CD14-positive monocyte (primary cell): ENCODE data around the gene SLC4A11. TPM values are rescaled to one million over a fixed set of nuclear protein-coding genes. Genes with fewer than 3 reads are reported as not detected.

Experiments used
- DNase-seq, 3 donors: peaks; one replicate each; pipeline ENCODE4 v3.0.0-alpha.2; 2011 to 2022
- H2AFZ ChIP-seq: 2 replicates; pipeline ENCODE4 v1.6.0; 2012; ENCODE audit warnings: mild to moderate bottlenecking, low read depth, low read length, inconsistent platforms; ENCODE audit not compliant: insufficient read depth, poor library complexity, severe bottlenecking
- H3K27ac ChIP-seq, 2 donors: 1 replicate in 1 of 2; 2 replicates in 1 of 2; pipeline ENCODE4 v1.5.1; 2012 to 2013; ENCODE audit warnings: low read length in 2 of 2, control low read depth in 1 of 2, inconsistent platforms in 1 of 2, low read depth in 1 of 2, mild to moderate bottlenecking in 1 of 2
- H3K27me3 ChIP-seq, 2 donors: one replicate each; pipeline versions ENCODE4 v1.6.0 to v1.6.1; 2011 to 2013; ENCODE audit warnings: low read length in 2 of 2; ENCODE audit not compliant: control insufficient read depth in 2 of 2, insufficient read depth in 2 of 2
- H3K36me3 ChIP-seq, 2 donors: replicated peaks in 1 of 2; 1 replicate in 1 of 2; 2 replicates in 1 of 2; pipeline versions ENCODE4 v1.5.1 to v1.6.1; 2012 to 2013; ENCODE audit warnings: low read length in 2 of 2, control low read depth in 1 of 2, inconsistent platforms in 1 of 2, mild to moderate bottlenecking in 1 of 2; ENCODE audit not compliant: insufficient read depth in 2 of 2, control insufficient read depth in 1 of 2
- H3K4me1 ChIP-seq, 2 donors: 1 replicate in 1 of 2; 2 replicates in 1 of 2; pipeline versions ENCODE4 v1.5.1 to v1.6.1; 2012 to 2013; ENCODE audit warnings: low read length in 2 of 2, control low read depth in 1 of 2, inconsistent platforms in 1 of 2, mild to moderate bottlenecking in 1 of 2, moderate library complexity in 1 of 2; ENCODE audit not compliant: insufficient read depth in 2 of 2, control insufficient read depth in 1 of 2
- H3K4me2 ChIP-seq: replicated peaks from 2 replicates; pipeline ENCODE3; 2012; ENCODE audit warnings: low read length, moderate library complexity, mild to moderate bottlenecking; ENCODE audit not compliant: poor library complexity, severe bottlenecking; ENCODE audit errors: extremely low read depth
- H3K4me3 ChIP-seq, 3 experiments: fragments of 200-600 bp in 1 of 3; sonication (generic) in 1 of 3; replicated peaks in 1 of 3; 1 replicate in 2 of 3; 2 replicates in 1 of 3; pipeline ENCODE4 v1.5.1; 2011 to 2013; ENCODE audit warnings: low read length in 3 of 3, mild to moderate bottlenecking in 3 of 3, control low read depth in 2 of 3, low read depth in 2 of 3, inconsistent platforms in 1 of 3, moderate library complexity in 1 of 3
- H3K79me2 ChIP-seq: 2 replicates; pipeline ENCODE4 v1.6.0; 2012; ENCODE audit warnings: mild to moderate bottlenecking, control low read depth, inconsistent platforms, low read length, moderate library complexity; ENCODE audit not compliant: insufficient read depth
- H3K9ac ChIP-seq: 2 replicates; pipeline ENCODE4 v1.6.0; 2017; ENCODE audit warnings: low read length, mild to moderate bottlenecking; ENCODE audit not compliant: insufficient read depth, poor library complexity, severe bottlenecking
- H3K9me3 ChIP-seq, 2 donors: replicated peaks in 1 of 2; 1 replicate in 1 of 2; 2 replicates in 1 of 2; pipeline versions ENCODE4 v1.5.1 to v1.6.1; 2012 to 2013; ENCODE audit warnings: low read length in 2 of 2, control low read depth in 1 of 2; ENCODE audit not compliant: control insufficient read depth in 1 of 2, insufficient read depth in 1 of 2
- H4K20me1 ChIP-seq: 2 replicates; pipeline ENCODE4 v1.6.0; 2012; ENCODE audit warnings: mild to moderate bottlenecking, low read length, control low read depth, moderate library complexity; ENCODE audit not compliant: insufficient read depth
- H3K27ac Mint-ChIP-seq, 7 donors: one replicate each; pipeline ENCODE4 v1.8.0; 2020; ENCODE audit warnings: mild to moderate bottlenecking in 7 of 7, mixed read lengths in 7 of 7, moderate library complexity in 6 of 7, inconsistent platforms in 2 of 7
- H3K27me3 Mint-ChIP-seq, 3 donors: one replicate each; pipeline ENCODE4 v1.8.0; 2021 to 2022; ENCODE audit warnings: low read depth in 3 of 3, mild to moderate bottlenecking in 3 of 3, mixed read lengths in 3 of 3, moderate library complexity in 3 of 3, inconsistent platforms in 1 of 3
- H3K36me3 Mint-ChIP-seq, 2 donors: one replicate each; pipeline ENCODE4 v1.8.0; 2020; ENCODE audit warnings: mixed read lengths in 2 of 2, inconsistent platforms in 1 of 2, mild to moderate bottlenecking in 1 of 2
- H3K4me1 Mint-ChIP-seq: one replicate; pipeline ENCODE4 v1.8.0; 2020; ENCODE audit warnings: mild to moderate bottlenecking, mixed read lengths
- H3K4me3 Mint-ChIP-seq, 2 donors: one replicate each; pipeline ENCODE4 v1.8.0; 2020; ENCODE audit warnings: mild to moderate bottlenecking in 2 of 2, mixed read lengths in 2 of 2, moderate library complexity in 1 of 2
- H3K9me3 Mint-ChIP-seq, 7 donors: one replicate each; pipeline ENCODE4 v1.8.0; 2020 to 2022; ENCODE audit warnings: mixed read lengths in 7 of 7, mild to moderate bottlenecking in 6 of 7, moderate library complexity in 6 of 7, inconsistent platforms in 2 of 7
- WGBS: methylation state at CpG from one replicate; pipeline ENCODE4 v1.1.5; 2013; ENCODE audit warnings: missing lambda C conversion rate; ENCODE audit not compliant: insufficient coverage; 5-methylcytosine and 5-hydroxymethylcytosine counted together
- intact Hi-C, 2 donors: fragments of 100-400 bp; cut with micrococcal nuclease; formaldehyde crosslinking; loops; one replicate each; pipeline versions ENCODE4 v1.15.0 to v1.15.1; 2023
- polyA plus RNA-seq, 3 donors: library from polyadenylated mRNA; depleted of rRNA in 1 of 3; unstranded in 2 of 3; stranded (reverse) in 1 of 3; fragments of 300-500 nt in 2 of 3; fragments of >200 nt in 1 of 3; fragmentation: Illumina TruSeq in 2 of 3; gene quantifications; 1 replicate in 2 of 3; 2 replicates in 1 of 3; pipeline ENCODE4 v1.2.3, GENCODE V29; 2012 to 2021
- TF ChIP-seq, protein P1 (sequence below): fragments of 200-600 bp; IDR thresholded peaks from one replicate; pipeline ENCODE4 v1.8.0; 2022; ENCODE audit warnings: antibody characterized with exemption, mild to moderate bottlenecking

Gene SLC4A11
- polyA plus RNA-seq, 3 donors: 0.11 to 0.33 TPM; not detected in 1

- DNase-seq: no peak
- no peaks in the 10 kb centered on the region for H3K9me3 Mint-ChIP-seq
- intact Hi-C loops: no loop called here
- no peak overlapping the region for H3K4me3 ChIP-seq
- H2AFZ ChIP-seq: no peak overlapping the region
- 100% methylated on average over 3 of the region's 6 CpGs for WGBS
- no peaks in the 10 kb centered on the region for H3K27me3 ChIP-seq
- TF ChIP-seq, protein P1, sequence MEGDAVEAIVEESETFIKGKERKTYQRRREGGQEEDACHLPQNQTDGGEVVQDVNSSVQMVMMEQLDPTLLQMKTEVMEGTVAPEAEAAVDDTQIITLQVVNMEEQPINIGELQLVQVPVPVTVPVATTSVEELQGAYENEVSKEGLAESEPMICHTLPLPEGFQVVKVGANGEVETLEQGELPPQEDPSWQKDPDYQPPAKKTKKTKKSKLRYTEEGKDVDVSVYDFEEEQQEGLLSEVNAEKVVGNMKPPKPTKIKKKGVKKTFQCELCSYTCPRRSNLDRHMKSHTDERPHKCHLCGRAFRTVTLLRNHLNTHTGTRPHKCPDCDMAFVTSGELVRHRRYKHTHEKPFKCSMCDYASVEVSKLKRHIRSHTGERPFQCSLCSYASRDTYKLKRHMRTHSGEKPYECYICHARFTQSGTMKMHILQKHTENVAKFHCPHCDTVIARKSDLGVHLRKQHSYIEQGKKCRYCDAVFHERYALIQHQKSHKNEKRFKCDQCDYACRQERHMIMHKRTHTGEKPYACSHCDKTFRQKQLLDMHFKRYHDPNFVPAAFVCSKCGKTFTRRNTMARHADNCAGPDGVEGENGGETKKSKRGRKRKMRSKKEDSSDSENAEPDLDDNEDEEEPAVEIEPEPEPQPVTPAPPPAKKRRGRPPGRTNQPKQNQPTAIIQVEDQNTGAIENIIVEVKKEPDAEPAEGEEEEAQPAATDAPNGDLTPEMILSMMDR: no peak
- H4K20me1 ChIP-seq: no peaks in the 10 kb centered on the region
- no peak overlapping the region for H3K9ac ChIP-seq
- peaks cover 68 to 92% of the 10 kb centered on the region in 2 donors for H3K36me3 ChIP-seq
- no peaks in the 10 kb centered on the region for H3K79me2 ChIP-seq
- H3K36me3 Mint-ChIP-seq: peaks cover 70 to 94% of the 10 kb centered on the region in 2 donors
- no peak overlapping the region for H3K4me2 ChIP-seq
- peaks cover 0 to 2% (median 2%) of the 10 kb centered on the region in 3 donors for H3K27me3 Mint-ChIP-seq
- no peaks in the 10 kb centered on the region for H3K4me1 Mint-ChIP-seq
- H3K9me3 ChIP-seq: no peaks in the 10 kb centered on the region
- no peak overlapping the region for H3K4me3 Mint-ChIP-seq
- no peaks in the 10 kb centered on the region for H3K4me1 ChIP-seq
- H3K27ac ChIP-seq: no peak overlapping the region
- peak overlapping the region in 1 of 7 donors; percentile 4 for H3K27ac Mint-ChIP-seq
Measured at GRCh38 chr20:3282271-3283221, 43.6 kb upstream of the SLC4A11 start.

DNA sequence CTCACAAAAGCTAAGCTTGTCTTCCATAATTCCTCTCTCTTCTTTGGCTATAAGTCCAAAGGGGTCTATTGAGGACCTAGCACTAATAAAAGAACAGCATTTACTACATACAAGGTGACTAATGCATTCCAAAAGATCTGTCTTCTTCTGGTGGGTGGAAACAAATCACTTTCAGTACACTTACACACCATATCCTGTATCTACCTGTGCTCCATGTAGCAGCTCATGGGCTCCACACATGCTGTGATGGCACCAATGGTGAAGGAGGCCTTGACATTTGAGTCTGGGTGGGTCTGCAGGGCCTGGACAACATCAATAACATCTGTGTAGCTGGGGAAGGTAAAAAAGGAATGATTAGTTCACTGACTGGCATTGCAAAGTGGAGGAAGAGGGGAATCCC is 42.4 kb upstream of the SLC4A11 start:
- H3K4me2 ChIP-seq: no peak overlapping the region
- Mint-ChIP-seq H3K27me3 (peaks cover 0 to 2% (median 2%) of the 10 kb centered on the region in 3 donors), H3K4me3 (no peak overlapping the region), H3K4me1 (no peaks in the 10 kb centered on the region), H3K27ac (peak overlapping the region in 1 of 7 donors; percentile 6), H3K9me3 (no peaks in the 10 kb centered on the region), H3K36me3 (peaks cover 70 to 94% of the 10 kb centered on the region in 2 donors)
- H3K27ac ChIP-seq: no peak overlapping the region
- no peaks in the 10 kb centered on the region for H3K9me3 ChIP-seq
- H4K20me1 ChIP-seq: no peaks in the 10 kb centered on the region
- H3K9ac ChIP-seq: no peak overlapping the region
- no peak overlapping the region for H3K4me3 ChIP-seq
- TF ChIP-seq, protein P1: no peak
- H3K36me3 ChIP-seq: peaks cover 66 to 92% of the 10 kb centered on the region in 2 donors
- no peak for DNase-seq
- H3K27me3 ChIP-seq: no peaks in the 10 kb centered on the region
- intact Hi-C loops: no loop called here
- no peaks in the 10 kb centered on the region for H3K79me2 ChIP-seq
- no peaks in the 10 kb centered on the region for H3K4me1 ChIP-seq
- H2AFZ ChIP-seq: no peak overlapping the region
